Esophagus muscularis mucosa (tissue), 4 donors: ENCODE data around the gene C6orf136. TPM values are rescaled to one million over a fixed set of nuclear protein-coding genes. Genes with fewer than 3 reads are reported as not detected.
A peak's percentile ranks its signal among the peaks of the same experiment; 100 is the strongest.

Experiments
- DNase-seq: peaks from one replicate; pipeline ENCODE4 v3.0.0-alpha.2; 2017; ENCODE audit errors: extremely low spot score
- H3K27ac ChIP-seq, 4 donors: fragments of 200-600 bp; sonication (generic); replicated peaks in 1 of 4; 1 replicate in 3 of 4; 2 replicates in 1 of 4; pipeline ENCODE4 v1.5.1; 2016 to 2019; ENCODE audit warnings: mild to moderate bottlenecking in 1 of 4
- H3K27me3 ChIP-seq, 4 donors: fragments of 200-600 bp; sonication (generic); one replicate each; pipeline versions ENCODE4 v1.5.1 to v1.6.0; 2016 to 2019
- H3K36me3 ChIP-seq, 4 donors: fragments of 200-600 bp; sonication (generic); one replicate each; pipeline ENCODE4 v1.5.1; 2016 to 2019
- H3K4me1 ChIP-seq, 4 donors: fragments of 200-600 bp; sonication (generic); one replicate each; pipeline ENCODE4 v1.5.1; 2016 to 2019
- H3K4me3 ChIP-seq, 4 donors: fragments of 200-600 bp; sonication (generic); 1 replicate in 2 of 4; 2 replicates in 2 of 4; pipeline ENCODE4 v1.5.1; 2016 to 2019; ENCODE audit warnings: mild to moderate bottlenecking in 4 of 4, moderate library complexity in 1 of 4
- H3K9me3 ChIP-seq, 4 donors: fragments of 200-600 bp; sonication (generic); 1 replicate in 3 of 4; 2 replicates in 1 of 4; pipeline ENCODE4 v1.5.1; 2016 to 2019
- EP300 ChIP-seq: sonication (generic); formaldehyde crosslinking; IDR thresholded peaks from one replicate; pipeline ENCODE4 v1.6.1; 2017; ENCODE audit warnings: antibody characterized with exemption
- POLR2A ChIP-seq: fragments of 450-650 bp; IDR thresholded peaks from one replicate; pipeline ENCODE4 v1.6.1; 2017; ENCODE audit warnings: antibody characterized with exemption, moderate library complexity, mild to moderate bottlenecking, low read depth
- POLR2AphosphoS5 ChIP-seq, 2 donors: sonication (generic); formaldehyde crosslinking; IDR thresholded peaks; one replicate each; pipeline ENCODE4 v1.6.1; 2017; ENCODE audit warnings: antibody characterized with exemption in 2 of 2
- WGBS: methylation state at CpG from one replicate; pipeline ENCODE4 v1.1.5; 2018; 5-methylcytosine and 5-hydroxymethylcytosine counted together
- intact Hi-C: fragments of 100-400 bp; cut with DNase I; formaldehyde crosslinking; loops from one replicate; pipeline ENCODE4 v1.15.1; 2023
- total RNA-seq, 4 donors: library from RNA; depleted of rRNA; stranded (reverse); fragments of >200 nt; gene quantifications; one replicate each; pipeline versions ENCODE4 v1.1.0 to v1.2.1, GENCODE V29; 2016
- TF ChIP-seq, protein P1 (sequence below), 3 experiments: fragments of 200-600 bp in 2 of 3; fragments of 450-650 bp in 1 of 3; sonication (generic) in 2 of 3; IDR thresholded peaks; one replicate each; pipeline ENCODE4 v1.5.1; 2017 to 2019; ENCODE audit warnings: antibody characterized with exemption in 3 of 3, mild to moderate bottlenecking in 2 of 3, moderate library complexity in 1 of 3

Gene C6orf136
- total RNA-seq, 4 donors from 2014 or later, result 8.0 to 28.2 (median 24.0) TPM

DNA sequence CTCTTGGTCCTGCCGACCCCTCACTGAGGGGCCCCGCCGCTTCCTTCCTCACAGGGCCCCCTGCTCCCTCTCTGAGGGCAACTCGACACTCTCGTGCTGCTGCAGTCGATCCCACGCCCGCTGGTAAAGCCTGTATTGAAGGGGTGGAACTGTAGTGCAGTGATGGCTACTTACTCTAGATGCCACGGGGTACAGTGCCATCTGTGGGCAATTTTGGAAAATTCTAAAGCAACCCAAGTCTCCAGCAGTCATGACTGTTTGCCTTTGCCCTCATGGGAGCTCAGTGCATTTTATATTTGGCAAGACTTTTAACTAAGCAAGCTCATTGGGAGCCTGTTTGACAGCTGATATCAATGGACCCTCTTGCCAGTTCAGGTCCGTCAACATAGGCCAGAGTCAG lies 6.5 kb upstream of the C6orf136 start:
- TF ChIP-seq, protein P1, sequence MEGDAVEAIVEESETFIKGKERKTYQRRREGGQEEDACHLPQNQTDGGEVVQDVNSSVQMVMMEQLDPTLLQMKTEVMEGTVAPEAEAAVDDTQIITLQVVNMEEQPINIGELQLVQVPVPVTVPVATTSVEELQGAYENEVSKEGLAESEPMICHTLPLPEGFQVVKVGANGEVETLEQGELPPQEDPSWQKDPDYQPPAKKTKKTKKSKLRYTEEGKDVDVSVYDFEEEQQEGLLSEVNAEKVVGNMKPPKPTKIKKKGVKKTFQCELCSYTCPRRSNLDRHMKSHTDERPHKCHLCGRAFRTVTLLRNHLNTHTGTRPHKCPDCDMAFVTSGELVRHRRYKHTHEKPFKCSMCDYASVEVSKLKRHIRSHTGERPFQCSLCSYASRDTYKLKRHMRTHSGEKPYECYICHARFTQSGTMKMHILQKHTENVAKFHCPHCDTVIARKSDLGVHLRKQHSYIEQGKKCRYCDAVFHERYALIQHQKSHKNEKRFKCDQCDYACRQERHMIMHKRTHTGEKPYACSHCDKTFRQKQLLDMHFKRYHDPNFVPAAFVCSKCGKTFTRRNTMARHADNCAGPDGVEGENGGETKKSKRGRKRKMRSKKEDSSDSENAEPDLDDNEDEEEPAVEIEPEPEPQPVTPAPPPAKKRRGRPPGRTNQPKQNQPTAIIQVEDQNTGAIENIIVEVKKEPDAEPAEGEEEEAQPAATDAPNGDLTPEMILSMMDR (IDR thresholded peaks at IDR 0.05), result no peak
- TF ChIP-seq POLR2AphosphoS5 (IDR thresholded peaks at IDR 0.05) (no peak), POLR2A (no peak), EP300 (no peak)
- Histone ChIP-seq H3K4me1 (peaks cover 0 to under 1% (median 0%) of the 10 kb centered on the region in 4 donors), H3K27me3 (no peaks in the 10 kb centered on the region), H3K27ac (no peak overlapping the region), H3K9me3 (no peaks in the 10 kb centered on the region), H3K4me3 (no peak overlapping the region), H3K36me3 (peaks cover 13 to 71% (median 45%) of the 10 kb centered on the region in 4 donors)
- 86% methylated on average over 10 of the region's 10 CpGs for WGBS
- no peak for DNase-seq
- intact Hi-C loops, result no loop called here

DNA sequence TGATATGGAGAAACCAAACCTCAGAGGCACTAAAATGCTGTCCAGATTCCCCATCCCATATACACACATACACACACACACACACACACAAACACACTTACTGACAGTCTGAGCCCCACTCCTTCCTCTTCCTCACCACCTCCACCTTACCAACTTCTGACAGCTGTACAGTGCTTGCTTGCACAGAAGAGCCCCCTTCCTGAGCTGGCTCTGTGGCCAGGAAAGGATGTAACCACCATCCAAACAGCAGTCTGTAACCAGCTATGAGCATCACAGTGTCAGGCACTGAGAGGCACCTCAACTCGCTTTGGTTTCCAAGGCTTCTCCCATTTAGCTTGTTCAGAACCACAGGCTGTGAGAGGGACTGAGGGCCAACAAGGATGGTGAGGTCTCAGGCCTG lies 5.9 kb upstream of the C6orf136 start:
- H3K9me3 ChIP-seq, result no peaks in the 10 kb centered on the region
- H3K4me3 ChIP-seq, result no peak overlapping the region
- peaks cover 13 to 74% (median 45%) of the 10 kb centered on the region in 4 donors for H3K36me3 ChIP-seq
- H3K27me3 ChIP-seq, result no peaks in the 10 kb centered on the region
- intact Hi-C loops, result no loop called here
- H3K27ac ChIP-seq, result no peak overlapping the region
- no CpG with 5 or more reads among the region's 1 CpG for WGBS
- TF ChIP-seq POLR2A (no peak), POLR2AphosphoS5 (IDR thresholded peaks at IDR 0.05) (no peak), EP300 (no peak)
- TF ChIP-seq, protein P1 (IDR thresholded peaks at IDR 0.05), result no peak
- no peak for DNase-seq
- H3K4me1 ChIP-seq, result peaks cover 0 to 6% (median under 1%) of the 10 kb centered on the region in 4 donors

DNA sequence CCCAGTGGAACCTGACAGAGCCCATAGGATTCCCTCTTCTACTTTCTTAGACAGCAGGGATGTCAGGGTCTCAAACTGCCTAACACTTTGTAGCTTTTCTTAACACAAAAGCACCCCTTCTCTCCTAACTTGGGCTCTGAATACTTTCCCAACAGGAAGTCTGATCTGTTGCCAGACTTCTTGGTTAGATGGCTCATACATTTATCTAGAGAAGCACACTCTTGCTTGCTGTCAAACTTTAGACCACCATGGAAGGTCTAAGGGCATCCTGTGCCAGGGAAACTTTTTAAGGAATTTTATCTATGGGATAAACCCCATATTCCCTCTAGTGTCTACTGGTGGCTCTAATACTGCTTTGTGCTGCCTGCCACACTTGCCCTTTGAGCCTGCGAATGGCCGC lies 3.3 kb upstream of the C6orf136 start:
- Histone ChIP-seq H3K9me3 (no peaks in the 10 kb centered on the region), H3K4me1 (peaks cover 10 to 26% (median 20%) of the 10 kb centered on the region in 4 donors), H3K27ac (no peak overlapping the region), H3K36me3 (peaks cover 13 to 64% (median 40%) of the 10 kb centered on the region in 4 donors), H3K4me3 (no peak overlapping the region), H3K27me3 (no peaks in the 10 kb centered on the region)
- 89% methylated on average over 2 of the region's 2 CpGs for WGBS
- DNase-seq, result no peak
- intact Hi-C loops, result no loop called here
- TF ChIP-seq, protein P1 (IDR thresholded peaks at IDR 0.05), result no peak
- TF ChIP-seq POLR2AphosphoS5 (IDR thresholded peaks at IDR 0.05) (no peak), POLR2A (no peak)

DNA sequence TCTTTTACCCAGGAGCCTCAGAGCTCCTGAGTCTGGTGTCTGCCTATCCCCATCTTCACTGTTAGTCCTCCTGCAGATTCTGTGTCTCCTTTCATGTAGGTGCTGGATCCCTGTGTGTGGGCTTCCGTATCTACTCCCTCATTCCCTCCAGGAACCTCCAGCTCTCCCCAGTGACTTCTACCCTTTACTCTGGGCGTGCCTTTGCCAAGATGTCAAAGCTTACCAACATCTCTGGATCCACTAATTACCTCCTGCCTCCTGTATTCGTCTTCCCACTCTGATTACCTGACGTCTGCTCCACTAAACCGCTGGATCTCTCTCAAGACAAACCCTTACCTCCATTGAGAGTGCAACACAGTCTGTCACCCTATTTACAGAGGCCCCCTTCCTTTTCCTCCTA lies 2.2 kb upstream of the C6orf136 start:
- no peak overlapping the region for H3K27ac ChIP-seq
- intact Hi-C loops, result no loop called here
- no peak overlapping the region for H3K4me3 ChIP-seq
- peaks cover 14 to 34% (median 25%) of the 10 kb centered on the region in 4 donors for H3K4me1 ChIP-seq
- TF ChIP-seq POLR2A (no peak), POLR2AphosphoS5 (IDR thresholded peaks at IDR 0.05) (no peak), EP300 (no peak)
- TF ChIP-seq, protein P1 (IDR thresholded peaks at IDR 0.05), result no peak
- WGBS, result 75% methylated on average over 5 of the region's 5 CpGs
- DNase-seq, result no peak
- no peaks in the 10 kb centered on the region for H3K9me3 ChIP-seq
- peaks cover 13 to 68% (median 40%) of the 10 kb centered on the region in 4 donors for H3K36me3 ChIP-seq
- no peaks in the 10 kb centered on the region for H3K27me3 ChIP-seq

DNA sequence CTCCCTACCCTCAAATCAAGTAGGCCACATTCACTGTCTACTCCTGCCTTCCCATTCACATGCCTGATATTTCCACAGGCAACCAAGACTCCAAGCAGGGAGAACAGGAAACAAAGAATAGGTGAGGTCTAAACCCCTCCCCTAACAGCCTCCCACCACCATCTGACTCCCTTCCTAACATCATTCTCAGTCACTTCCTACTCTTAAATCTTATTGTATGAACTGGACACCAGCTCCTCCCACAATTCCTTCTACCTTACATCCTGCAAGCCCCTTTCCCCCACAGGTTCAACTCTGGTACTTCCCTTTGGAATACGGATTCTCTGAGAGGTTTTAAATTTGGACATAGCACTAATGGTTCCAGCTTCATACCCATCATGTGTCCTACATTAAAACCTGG lies 944 bp upstream of the C6orf136 start:
- intact Hi-C loops, result no loop called here
- peaks cover 10 to 63% (median 36%) of the 10 kb centered on the region in 4 donors for H3K36me3 ChIP-seq
- peak overlapping the region in 2 of 4 donors; percentile 93 to 99 for H3K27ac ChIP-seq
- TF ChIP-seq POLR2A (no peak), POLR2AphosphoS5 (IDR thresholded peaks at IDR 0.05) (no peak), EP300 (no peak)
- TF ChIP-seq, protein P1 (IDR thresholded peaks at IDR 0.05), result no peak
- H3K27me3 ChIP-seq, result no peaks in the 10 kb centered on the region
- H3K4me1 ChIP-seq, result peaks cover 14 to 34% (median 25%) of the 10 kb centered on the region in 4 donors
- H3K9me3 ChIP-seq, result no peaks in the 10 kb centered on the region
- no peak for DNase-seq
- H3K4me3 ChIP-seq, result no peak overlapping the region
- 67% methylated on average over 1 of the region's 1 CpG for WGBS
